ENCODE results near the gene KRT7. TPM values are rescaled to one million over a fixed set of nuclear protein-coding genes. Genes with fewer than 3 reads are reported as not detected.

The KRT7 gene
- total RNA-seq, 4 donors from 2014 or later = 2.5 to 33.9 (median 6.3) TPM

DNA sequence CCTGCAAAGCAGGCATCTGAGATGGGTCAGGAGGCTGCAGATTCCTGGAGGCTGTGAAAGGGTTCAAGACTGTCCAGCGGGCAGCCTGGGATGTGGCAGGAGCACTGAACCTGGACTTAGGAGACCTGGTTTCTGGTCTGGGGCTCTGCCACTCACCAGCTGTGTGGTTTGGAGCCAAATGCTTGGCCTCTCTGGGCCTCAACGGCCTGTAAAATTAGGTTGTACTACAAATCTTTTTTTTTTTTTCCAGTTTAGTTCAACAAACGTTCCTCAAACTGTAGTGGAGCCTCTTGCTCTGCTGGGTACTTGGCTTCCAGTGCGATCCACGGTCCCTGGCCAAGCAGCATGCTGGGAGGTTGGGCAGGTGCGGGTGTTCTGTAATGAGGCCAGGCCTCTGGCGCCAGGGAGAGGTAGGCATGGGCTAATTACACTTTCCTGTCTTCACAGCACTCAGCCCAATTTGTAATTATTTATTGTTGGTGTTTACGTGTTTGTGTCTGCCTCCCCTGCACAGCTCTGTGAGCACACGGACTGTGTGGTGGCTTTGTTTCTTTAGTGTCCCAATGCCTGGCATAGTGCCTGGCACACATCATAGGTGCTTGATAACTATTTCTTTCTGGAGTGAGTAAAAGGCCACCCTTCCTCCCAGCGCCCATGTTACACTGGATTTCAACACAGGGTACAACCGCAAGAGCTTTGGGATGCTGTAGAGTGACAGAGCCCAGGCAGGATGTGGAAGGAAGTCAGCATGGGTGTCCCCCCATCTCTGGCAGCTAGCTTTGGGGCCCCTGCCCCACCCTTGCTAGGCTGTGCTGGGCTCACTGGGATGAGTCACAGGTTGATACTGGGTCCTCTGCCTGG is 35.4 kb upstream of the KRT7 start:
- no peaks in the 10 kb centered on the region for H3K9me3 ChIP-seq
- H3K4me3 ChIP-seq = no peak overlapping the region
- peak overlapping the region in 2 of 4 donors; percentile 52 to 77 for H3K27ac ChIP-seq
- H3K36me3 ChIP-seq = no peaks in the 10 kb centered on the region
- DNase-seq (ENCODE audit: low spot score in 2 of 2) = peak; percentile 24 to 57
- peaks cover 0 to 31% (median 6%) of the 10 kb centered on the region in 4 donors for H3K4me1 ChIP-seq
- peaks cover 0 to 3% of the 10 kb centered on the region in 2 donors for H3K27me3 ChIP-seq
- no peak for TF ChIP-seq POLR2A (IDR thresholded peaks at IDR 0.05)
- TF ChIP-seq, protein P1, sequence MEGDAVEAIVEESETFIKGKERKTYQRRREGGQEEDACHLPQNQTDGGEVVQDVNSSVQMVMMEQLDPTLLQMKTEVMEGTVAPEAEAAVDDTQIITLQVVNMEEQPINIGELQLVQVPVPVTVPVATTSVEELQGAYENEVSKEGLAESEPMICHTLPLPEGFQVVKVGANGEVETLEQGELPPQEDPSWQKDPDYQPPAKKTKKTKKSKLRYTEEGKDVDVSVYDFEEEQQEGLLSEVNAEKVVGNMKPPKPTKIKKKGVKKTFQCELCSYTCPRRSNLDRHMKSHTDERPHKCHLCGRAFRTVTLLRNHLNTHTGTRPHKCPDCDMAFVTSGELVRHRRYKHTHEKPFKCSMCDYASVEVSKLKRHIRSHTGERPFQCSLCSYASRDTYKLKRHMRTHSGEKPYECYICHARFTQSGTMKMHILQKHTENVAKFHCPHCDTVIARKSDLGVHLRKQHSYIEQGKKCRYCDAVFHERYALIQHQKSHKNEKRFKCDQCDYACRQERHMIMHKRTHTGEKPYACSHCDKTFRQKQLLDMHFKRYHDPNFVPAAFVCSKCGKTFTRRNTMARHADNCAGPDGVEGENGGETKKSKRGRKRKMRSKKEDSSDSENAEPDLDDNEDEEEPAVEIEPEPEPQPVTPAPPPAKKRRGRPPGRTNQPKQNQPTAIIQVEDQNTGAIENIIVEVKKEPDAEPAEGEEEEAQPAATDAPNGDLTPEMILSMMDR (IDR thresholded peaks at IDR 0.05) = no peak
- no peak for TF ChIP-seq EP300 (IDR thresholded peaks at IDR 0.05)
- WGBS, 2 donors = 67 to 72% methylated on average over 10 to 11 of the region's 11 CpGs

DNA sequence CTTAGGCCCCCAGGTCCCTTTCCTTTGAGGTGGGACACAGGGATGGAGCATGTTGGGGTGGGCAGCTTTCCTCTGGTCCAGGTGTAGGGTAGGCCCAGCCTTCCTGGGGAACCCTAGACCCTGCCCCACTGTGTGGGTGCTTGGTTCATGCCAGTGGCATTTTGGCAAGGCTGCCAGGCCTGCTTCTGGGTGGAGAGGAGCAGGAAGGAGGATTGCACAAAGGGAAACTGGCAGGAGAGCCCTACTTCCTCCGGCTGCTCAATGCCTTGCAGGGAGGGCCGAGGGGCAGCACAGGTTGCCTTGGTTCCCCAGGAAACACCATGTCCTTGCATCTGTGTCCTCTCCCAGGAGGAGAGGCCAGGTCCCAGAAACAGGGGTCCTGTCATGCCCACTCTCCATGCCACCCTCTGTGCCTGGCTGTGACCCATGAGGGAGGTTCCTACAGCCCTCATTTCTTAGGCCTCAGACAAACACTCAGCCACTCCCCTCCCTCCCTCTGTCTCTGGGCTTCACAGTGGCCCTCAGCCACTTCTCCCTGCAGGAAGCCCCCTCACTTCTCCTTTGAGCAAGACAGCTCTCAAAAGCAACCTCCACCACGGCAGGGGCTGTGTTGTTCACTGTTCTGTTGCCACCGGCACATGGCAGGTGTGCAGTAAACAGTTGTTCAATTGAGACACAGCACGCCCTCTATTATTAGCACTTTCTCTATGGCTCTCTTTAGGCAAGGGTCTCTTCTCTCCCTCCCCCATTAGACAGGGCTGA is 34.4 kb upstream of the KRT7 start:
- Histone ChIP-seq H3K9me3 (no peaks in the 10 kb centered on the region), H3K27ac (peak overlapping the region in 3 of 4 donors; percentile 26 to 77 (median 52)), H3K36me3 (no peaks in the 10 kb centered on the region), H3K4me3 (no peak overlapping the region), H3K4me1 (peaks cover 0 to 31% (median 12%) of the 10 kb centered on the region in 4 donors), H3K27me3 (peaks cover 0 to 3% of the 10 kb centered on the region in 2 donors)
- TF ChIP-seq POLR2A (IDR thresholded peaks at IDR 0.05) (no peak), EP300 (IDR thresholded peaks at IDR 0.05) (no peak)
- TF ChIP-seq, protein P1 (IDR thresholded peaks at IDR 0.05) = no peak
- 76 to 77% methylated on average over 3 of the region's 5 CpGs for WGBS, 2 donors
- no peak for DNase-seq (ENCODE audit: low spot score in 2 of 2)

DNA sequence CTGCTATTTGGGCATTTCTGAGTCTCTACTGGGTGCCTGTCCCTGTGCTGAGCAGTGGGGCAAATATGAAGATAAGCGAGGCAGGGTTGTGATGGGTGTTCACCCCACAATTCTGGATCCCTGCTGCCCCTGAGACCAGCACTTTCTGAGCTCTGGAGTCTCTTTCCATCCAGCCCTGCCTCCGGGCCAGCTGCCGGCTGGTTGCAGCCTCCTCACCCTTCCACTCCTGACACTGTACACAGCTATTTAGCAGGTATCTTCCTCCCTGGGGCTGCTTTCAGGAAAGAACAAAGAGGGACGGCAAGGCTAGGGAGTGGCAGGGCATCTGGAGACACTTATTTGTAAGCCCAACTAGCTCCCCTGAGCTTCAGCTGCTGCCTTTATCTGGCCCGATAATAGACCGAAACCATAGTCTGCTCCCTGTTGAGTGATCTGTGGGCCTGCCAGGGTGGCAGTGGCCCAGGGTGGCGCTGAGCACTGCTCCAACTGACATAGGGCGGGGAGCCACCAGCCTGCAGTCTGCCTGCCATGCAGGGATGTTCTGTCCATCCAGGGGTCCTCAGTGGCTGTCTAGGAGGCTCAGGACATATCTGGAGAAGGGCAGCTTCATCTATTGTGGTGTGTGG is 33.6 kb upstream of the KRT7 start:
- 85 to 91% methylated on average over 8 of the region's 8 CpGs for WGBS, 2 donors
- TF ChIP-seq POLR2A (IDR thresholded peaks at IDR 0.05) (no peak), EP300 (IDR thresholded peaks at IDR 0.05) (no peak)
- TF ChIP-seq, protein P1 (IDR thresholded peaks at IDR 0.05) = no peak
- Histone ChIP-seq H3K9me3 (no peaks in the 10 kb centered on the region), H3K4me3 (no peak overlapping the region), H3K36me3 (no peaks in the 10 kb centered on the region), H3K27ac (peak overlapping the region in 2 of 4 donors; percentile 34 to 52), H3K27me3 (peaks cover 0 to 3% of the 10 kb centered on the region in 2 donors), H3K4me1 (peaks cover 0 to 30% (median 13%) of the 10 kb centered on the region in 4 donors)
- DNase-seq (ENCODE audit: low spot score in 2 of 2) = no peak

DNA sequence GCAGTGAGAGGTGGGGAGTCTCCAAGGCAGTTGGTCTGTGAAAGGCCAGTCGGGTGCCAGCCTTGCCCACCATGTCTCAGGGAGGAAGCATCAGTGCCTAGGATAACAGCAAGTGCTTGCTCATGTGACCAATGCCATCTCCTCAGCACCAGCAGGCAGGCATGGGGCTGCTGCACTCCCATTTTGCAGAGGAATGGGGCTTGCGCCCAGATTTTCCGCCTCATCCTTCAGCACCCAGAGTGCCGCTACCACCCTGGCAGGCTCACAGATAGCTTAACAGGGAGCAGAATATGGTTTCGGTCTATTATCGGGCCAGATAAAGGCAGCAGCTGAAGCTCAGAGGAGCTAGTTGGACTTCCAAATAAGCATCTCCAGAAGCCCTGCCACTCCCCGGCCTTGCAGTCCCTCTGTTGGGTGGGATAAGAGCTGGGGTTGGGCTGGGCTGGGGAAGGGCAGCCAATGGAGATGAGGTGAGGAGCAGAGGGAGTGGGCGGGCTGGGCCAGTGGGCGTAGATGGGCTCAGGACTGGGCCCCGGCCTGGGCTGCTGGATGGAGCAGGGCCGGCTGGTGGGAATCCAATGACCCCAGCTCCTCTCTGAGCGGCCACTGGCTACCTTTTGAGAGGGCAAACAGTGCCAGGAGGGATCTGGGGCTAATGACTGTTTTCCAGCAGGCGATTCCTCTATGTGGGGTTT is 32.8 kb upstream of the KRT7 start:
- TF ChIP-seq EP300 (IDR thresholded peaks at IDR 0.05) (no peak), POLR2A (IDR thresholded peaks at IDR 0.05) (no peak)
- TF ChIP-seq, protein P1 (IDR thresholded peaks at IDR 0.05) = no peak
- H3K9me3 ChIP-seq = no peaks in the 10 kb centered on the region
- peaks cover 0 to 30% (median 13%) of the 10 kb centered on the region in 4 donors for H3K4me1 ChIP-seq
- peaks cover 0 to 3% of the 10 kb centered on the region in 2 donors for H3K27me3 ChIP-seq
- no peaks in the 10 kb centered on the region for H3K36me3 ChIP-seq
- H3K4me3 ChIP-seq = no peak overlapping the region
- no peak overlapping the region for H3K27ac ChIP-seq
- 84 to 87% methylated on average over 10 to 11 of the region's 13 CpGs for WGBS, 2 donors
- DNase-seq (ENCODE audit: low spot score in 2 of 2) = no peak

Measured in tibial nerve (tissue), 4 donors.